GM18517 (cell line): ENCODE measurements around the gene MAPT.
"Not testable (repeated sequence)": the region's sequence is repeated elsewhere in the genome, so short reads cannot be mapped to it uniquely, and the experiment has no call there.

Experiments used
- ATAC-seq: cut with Tn5 transposase; IDR thresholded peaks from one replicate; pipeline ENCODE4 v1.9.1; 2021; ENCODE audit warnings: mild to moderate bottlenecking, moderate library complexity; ENCODE audit not compliant: unreplicated experiment

Gene MAPT

DNA sequence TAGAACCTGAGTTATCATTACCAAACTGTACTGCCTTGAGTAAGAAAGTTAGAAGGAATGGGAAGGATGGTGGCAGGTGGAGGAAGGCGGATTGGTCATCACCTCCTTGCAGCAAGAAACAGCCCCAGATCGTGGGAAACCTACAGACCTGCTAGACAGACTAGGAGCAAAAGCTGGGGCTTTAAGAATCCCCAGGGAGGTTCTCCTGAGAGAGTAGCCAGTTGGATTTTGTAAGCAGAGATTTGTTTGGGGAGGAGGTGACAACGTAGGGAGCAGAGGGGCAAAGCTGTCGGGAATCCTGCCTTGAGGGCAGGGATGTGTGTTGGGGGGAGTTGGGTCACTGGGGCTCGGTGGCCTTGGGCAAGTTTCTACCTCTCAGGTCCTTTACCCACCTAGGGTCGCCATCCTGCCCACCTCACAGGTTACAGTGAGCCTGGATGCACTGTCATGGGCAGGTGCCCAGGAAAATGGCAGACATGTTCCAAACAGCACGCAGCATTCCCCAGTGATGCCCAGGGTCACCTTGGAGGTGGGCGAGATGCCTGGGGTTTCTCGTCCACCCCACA is 55.5 kb downstream of the MAPT start:
- no peak for ATAC-seq

- ATAC-seq, result no peak
Observed at GRCh38 chr17:45950888-45951287, 56.5 kb downstream of the MAPT start.

GRCh38 chr17:45951403-45951802 is 57.0 kb downstream of the MAPT start:
- ATAC-seq, result no peak

- ATAC-seq, result no peak
Observed at GRCh38 chr17:45951941-45952340, 57.6 kb downstream of the MAPT start.

- ATAC-seq, result no peak
Observed at GRCh38 chr17:45952814-45953320, 58.5 kb downstream of the MAPT start.

GRCh38 chr17:45953561-45953960 is 59.2 kb downstream of the MAPT start:
- no peak for ATAC-seq

DNA sequence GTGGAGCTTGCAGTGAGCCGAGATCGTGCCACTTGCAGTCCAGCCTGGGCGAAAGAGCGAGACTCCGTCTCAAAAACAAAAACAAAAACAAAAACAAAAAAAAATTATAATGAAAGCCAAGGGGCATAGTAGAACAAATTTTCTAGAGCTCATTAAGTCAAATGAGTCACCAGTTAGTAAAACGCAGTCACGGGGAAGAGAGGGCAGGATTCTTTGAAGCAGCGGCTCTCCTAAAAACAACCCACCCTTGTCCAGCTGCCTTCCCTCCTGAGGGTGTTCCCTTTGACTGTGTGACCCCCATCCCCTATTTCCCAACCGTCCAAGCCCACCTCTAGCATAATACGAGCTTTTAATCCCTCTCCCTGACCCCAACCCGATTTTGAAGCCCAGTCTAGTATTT is 60.6 kb downstream of the MAPT start:
- ATAC-seq, result no peak

DNA sequence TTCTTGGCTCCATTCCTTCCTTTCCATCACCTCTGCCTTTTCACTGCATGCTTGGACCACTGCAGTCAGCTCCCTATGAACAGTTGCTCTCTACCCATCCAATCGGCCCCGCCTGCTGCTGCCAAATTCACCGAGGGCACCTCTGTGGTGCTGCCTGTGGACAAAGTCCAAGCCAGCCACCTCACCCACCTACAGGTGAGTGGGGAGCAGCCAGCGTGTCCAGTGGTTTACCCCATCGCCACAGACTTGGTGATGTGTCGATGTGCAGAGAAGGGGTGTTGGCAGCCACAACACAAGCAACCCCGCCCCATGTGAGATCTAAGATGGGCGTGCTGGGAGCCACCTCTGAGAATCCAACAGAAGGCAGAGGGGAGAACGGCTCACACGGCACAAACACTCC is 61.0 kb downstream of the MAPT start:
- no peak for ATAC-seq

DNA sequence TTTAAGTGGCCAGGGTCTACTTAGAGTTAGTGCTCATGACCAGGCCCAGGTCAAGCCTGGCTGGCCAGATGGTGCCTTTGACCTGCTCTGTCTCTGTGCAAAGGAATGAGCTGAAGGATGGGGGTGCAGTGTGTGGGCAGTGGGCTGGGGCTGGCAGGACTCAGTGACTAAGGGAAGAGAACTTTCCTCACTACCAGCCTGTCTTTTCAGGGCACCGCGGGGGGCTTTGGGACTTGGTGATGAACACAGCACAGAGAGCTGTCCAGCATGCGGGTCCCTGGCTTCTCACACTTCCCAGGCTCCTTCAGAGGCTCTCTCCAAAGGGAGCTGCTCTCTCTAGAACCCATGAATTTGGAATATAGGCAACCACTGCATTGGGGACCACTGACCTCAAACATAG is 61.7 kb downstream of the MAPT start:
- ATAC-seq, result no peak

DNA sequence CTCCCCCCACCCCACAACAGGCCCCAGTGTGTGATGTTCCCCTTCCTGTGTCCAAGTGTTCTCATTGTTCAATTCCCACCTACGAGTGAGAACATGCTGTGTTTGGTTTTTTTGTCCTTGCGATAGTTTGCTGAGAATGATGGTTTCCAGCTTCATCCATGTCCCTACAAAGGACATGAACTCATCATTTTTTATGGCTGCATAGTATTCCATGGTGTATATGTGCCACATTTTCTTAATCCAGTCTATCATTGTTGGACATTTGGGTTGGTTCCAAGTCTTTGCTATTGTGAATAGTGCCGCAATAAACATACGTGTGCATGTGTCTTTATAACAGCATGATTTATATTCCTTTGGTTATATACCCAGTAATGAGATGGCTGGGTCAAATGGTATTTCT is 62.4 kb downstream of the MAPT start:
- ATAC-seq, result not testable (repeated sequence)

DNA sequence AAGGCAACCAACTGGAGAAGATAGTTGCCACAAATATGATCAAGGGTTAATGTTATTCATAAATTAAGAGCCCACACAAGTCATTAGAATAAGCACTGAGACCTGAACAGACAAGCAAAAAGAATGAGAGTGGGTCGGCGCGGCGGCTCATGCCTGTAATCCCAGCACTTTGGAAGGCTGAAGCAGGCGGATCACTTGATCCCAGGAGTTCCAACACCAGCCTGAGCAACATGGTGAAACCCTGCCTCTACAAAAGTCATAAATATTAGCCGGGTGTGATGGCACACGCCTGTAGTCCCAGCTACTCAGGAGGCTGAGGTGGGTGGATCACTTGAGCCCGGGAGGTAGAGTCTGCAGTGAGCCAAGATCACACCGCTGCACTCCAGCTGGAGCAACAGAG is 64.0 kb downstream of the MAPT start:
- no peak for ATAC-seq

GRCh38 chr17:45958994-45959665 is 64.8 kb downstream of the MAPT start:
- no peak for ATAC-seq

DNA sequence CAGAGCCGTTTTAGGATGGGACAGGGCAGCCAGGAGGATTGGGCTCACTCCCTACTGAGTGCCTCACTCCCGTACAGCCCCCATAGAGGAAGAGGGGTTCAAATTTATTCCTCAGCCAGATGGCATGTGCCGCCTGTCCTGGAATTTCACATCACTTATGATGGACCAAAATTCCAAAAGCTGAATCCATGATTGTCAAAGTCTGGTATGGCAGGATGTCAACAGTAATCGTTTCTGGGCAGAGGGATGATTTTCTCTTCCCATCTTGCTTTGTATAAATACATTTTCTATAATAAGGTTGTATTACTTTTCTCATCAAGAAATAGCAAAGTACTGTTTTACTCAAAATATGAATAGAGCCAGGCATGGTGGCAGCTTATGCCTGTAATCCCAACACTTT is 66.0 kb downstream of the MAPT start:
- ATAC-seq, result no peak

- no peak for ATAC-seq
Observed at GRCh38 chr17:45961206-45961605, 66.9 kb downstream of the MAPT start.

- no peak for ATAC-seq
Observed at GRCh38 chr17:45962221-45962972, 68.0 kb downstream of the MAPT start.

- ATAC-seq, result no peak
Observed at GRCh38 chr17:45963283-45963682, 68.9 kb downstream of the MAPT start.

- no peak for ATAC-seq
Observed at GRCh38 chr17:45963889-45964288, 69.5 kb downstream of the MAPT start.

DNA sequence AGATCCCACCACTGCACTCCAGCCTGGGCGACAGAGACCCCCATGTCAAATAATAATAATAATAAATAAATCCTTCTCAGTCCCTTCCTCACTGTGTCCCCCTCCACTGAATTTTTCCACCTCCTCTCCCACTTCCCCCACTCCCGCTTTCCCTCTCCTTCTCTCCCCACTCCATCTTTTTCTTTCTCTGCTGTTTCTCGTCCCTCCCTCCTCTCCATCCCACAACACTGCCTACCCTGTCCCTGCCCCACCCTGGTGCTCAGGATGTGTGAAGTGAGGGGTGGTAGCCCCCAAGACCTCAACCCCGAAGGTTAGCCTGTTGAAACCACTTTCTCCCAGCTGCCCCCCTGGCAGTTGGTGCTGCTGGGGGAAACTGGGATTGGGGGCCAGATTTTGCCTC is 70.3 kb downstream of the MAPT start:
- ATAC-seq, result no peak

- no peak for ATAC-seq
Observed at GRCh38 chr17:45965812-45966211, 71.5 kb downstream of the MAPT start.

- ATAC-seq, result no peak
Observed at GRCh38 chr17:45966606-45967280, 72.4 kb downstream of the MAPT start.

- no peak for ATAC-seq
Observed at GRCh38 chr17:45967378-45967777, 73.0 kb downstream of the MAPT start.

GRCh38 chr17:45968732-45969131 is 74.4 kb downstream of the MAPT start:
- ATAC-seq, result no peak
